HG03460 (cell line): ENCODE results near the gene GLYATL1.
A peak's percentile ranks its signal among the peaks of the same experiment; 100 is the strongest.

Experiments
- ATAC-seq: cut with Tn5 transposase; IDR thresholded peaks from one replicate; pipeline ENCODE4 v1.9.1; 2021; ENCODE audit not compliant: unreplicated experiment

The GLYATL1 gene, protein sequence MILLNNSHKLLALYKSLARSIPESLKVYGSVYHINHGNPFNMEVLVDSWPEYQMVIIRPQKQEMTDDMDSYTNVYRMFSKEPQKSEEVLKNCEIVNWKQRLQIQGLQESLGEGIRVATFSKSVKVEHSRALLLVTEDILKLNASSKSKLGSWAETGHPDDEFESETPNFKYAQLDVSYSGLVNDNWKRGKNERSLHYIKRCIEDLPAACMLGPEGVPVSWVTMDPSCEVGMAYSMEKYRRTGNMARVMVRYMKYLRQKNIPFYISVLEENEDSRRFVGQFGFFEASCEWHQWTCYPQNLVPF

GRCh38 chr11:58939277-58939676 lies at the start of gene GLYATL1:
Gene GLYATL1, plus strand, starts transcription at chr11:58939488. Its CDS starts 7,600 bp downstream, at chr11:58947088.
- no peak for ATAC-seq

- ATAC-seq, result no peak
These were observed 45.4 kb upstream of the GLYATL1 start for GRCh38 chr11:58893899-58894298.

- ATAC-seq, result no peak
These were observed 41.2 kb upstream of the GLYATL1 start for GRCh38 chr11:58898106-58898505.

DNA sequence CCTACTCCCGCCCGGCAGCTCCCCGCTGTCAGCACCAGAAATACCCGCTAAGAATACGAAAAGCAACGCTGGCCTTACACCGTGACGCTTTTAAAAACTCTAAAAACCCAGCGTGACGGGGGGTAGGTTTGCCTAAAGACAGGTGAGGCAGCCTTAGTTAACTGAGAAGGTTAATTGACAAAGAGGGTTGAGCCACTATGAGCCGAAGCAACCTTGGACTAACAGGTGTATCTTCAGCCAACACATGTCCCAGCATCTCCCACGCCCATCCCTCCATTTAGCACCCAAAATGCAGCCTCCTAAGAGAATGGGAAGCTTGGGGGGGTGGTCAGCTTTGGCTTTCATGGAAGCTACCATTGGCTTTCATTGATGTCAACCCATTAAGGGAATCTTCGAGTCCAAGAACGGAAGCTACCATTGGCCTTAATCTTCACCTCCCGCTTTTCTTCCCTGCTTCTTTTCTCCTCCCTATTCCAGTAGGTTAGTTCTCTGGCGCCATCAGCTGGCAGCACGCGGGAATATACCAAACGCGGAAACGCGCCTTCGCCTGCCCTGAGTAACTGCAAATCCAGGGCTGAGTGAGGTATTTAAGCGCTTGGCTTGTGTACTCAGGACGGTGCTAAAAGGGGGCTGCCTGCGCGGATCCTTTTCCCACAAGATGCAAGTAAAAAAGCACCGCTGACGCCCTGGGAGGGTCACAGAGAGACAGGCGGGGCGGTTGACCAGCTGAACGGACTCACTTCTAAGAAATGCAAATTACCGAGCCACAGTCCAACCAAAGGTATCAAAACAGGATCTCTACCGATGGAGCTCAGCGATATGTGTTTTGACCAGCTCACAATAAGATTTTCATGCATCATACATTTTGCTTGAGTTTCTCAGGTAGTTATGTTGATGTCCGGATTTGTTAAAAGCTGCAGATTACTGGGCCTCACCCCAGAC lies 38.5 kb upstream of the GLYATL1 start:
- peak; percentile 59 for ATAC-seq

- no peak for ATAC-seq
These were observed 36.4 kb upstream of the GLYATL1 start for GRCh38 chr11:58902881-58903280.

- no peak for ATAC-seq
These were observed 34.1 kb upstream of the GLYATL1 start for GRCh38 chr11:58905011-58905720.

DNA sequence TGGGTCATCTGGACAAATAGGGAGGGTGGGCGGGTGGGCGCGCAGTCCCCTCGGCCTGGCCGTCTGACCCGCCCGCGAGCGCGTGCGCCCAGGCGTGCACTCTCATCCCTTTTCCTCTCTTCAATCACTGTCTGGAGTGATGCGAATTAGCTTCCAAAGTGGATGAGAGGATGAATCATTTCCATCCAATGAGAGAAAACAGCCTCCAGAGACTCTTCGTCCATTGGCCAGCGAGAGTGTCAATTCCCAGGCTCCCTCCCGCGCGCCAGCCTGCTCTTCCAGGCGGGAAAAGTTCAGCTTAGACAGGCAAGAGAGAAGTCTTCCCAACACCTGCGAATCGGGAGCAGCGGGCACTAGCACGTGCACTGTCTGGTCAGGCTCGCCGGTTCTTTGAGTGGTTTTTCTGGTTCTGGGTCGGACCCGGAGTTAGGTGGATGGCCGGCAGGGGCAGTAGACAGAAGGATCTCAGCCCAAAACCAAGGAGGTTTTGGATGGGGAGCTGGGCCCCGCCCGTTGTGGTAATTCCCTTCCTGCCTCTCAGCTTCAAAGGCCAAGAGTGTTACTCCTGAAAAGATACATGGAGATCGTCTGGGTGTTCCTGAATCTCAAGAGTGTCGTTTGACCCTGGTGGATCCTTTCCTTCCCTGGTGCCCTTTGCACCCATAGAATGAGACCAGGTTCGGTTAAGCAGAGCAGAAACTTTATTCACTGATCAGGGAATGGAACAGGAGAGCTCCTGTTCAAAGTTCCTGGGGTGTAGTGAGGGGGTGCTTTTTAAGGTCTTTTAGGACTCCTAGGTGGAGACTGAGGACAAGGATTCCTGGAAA lies 33.4 kb upstream of the GLYATL1 start:
- no peak for ATAC-seq

DNA sequence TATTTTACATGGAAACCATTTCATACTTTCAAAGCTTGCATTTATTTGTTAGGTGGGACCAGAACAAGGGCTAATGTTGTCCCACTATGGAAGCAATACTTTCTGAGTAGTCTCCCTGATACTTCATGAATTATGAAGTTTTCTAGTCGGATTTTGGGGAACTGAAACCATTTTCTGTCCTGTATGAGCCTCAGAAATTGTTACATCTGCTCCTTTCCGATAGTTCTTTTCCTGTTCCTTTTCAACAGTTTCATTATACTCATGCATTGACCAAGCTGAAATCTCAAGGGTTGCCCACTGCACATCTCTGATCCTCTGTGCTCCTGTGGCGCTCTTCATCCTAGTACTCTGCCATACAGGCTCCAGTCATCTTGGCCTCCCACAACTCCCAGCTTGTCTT lies 31.5 kb upstream of the GLYATL1 start:
- ATAC-seq, result no peak

GRCh38 chr11:58912124-58912523 lies 27.2 kb upstream of the GLYATL1 start:
- no peak for ATAC-seq

DNA sequence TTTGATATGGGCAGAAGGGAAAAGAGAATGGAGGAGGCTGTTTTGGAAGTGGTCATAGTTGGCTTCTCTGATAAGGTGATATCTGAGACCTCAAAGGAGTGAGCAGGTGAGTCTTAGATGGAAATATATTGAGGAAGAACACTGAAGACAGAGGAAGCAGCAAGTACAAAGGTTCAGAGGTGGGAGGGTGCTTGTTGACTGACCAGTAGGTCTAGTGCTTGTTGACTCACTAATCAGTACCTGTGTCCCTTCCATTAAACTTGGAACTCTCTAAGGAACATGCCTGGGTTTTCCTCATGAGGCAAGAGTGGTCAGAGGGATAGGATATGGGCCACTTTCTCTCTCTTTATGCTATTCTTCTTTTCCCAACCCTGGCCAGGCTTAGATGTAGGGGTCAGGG lies 25.6 kb upstream of the GLYATL1 start:
- ATAC-seq, result no peak

GRCh38 chr11:58914821-58915543 lies 24.3 kb upstream of the GLYATL1 start:
- no peak for ATAC-seq

DNA sequence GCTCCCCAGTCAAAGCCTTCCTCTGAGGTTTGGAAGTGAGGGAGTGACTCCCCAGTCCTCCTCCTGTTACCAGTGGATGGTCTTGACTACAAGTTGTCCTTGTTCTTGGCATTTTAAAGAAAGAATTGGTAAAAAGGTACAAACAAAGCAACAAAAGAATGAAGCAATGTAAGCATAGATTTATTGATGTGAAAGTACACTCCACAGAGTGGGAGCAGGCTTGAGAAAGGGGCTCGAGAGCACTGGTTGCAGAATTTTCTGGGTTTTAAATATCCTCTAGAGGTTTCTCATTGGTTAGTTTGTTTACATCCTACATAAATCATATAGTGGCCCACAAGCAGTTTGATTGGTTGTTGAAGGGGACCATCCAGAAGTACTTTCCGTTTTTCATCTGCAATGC lies 22.7 kb upstream of the GLYATL1 start:
- ATAC-seq, result no peak

DNA sequence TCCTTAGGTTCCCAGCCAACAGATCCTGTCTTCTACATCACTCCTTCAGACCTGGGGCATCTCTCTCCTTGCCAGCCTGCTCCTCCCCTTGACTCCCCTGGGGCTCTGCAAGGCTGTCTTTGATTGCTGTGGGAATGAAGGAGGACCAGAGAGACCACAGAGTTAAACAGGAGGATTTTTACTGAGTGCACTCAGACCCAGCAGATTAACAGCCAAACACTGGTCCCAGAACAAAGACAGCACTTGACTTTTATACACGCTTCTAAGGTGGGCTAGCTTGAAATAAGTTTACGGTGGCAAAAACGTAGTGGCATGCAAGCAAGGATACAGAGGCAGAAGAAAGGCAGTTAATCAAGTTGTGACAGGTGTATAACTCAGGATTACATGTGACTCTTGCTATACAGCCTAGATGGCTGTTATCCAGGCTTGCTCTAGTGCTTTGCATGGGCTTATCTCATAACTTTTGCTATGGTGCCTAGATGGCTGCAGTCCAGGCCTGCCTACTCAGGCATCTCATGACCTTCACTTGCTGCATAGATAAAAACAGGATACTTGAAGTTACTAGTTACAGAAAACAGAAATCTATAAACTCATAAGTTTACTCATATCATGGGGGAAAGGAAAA lies 22.0 kb upstream of the GLYATL1 start:
- no peak for ATAC-seq

- ATAC-seq, result no peak
These were observed 19.7 kb upstream of the GLYATL1 start for GRCh38 chr11:58919561-58919960.

GRCh38 chr11:58919980-58920379 lies 19.3 kb upstream of the GLYATL1 start:
- ATAC-seq, result no peak

DNA sequence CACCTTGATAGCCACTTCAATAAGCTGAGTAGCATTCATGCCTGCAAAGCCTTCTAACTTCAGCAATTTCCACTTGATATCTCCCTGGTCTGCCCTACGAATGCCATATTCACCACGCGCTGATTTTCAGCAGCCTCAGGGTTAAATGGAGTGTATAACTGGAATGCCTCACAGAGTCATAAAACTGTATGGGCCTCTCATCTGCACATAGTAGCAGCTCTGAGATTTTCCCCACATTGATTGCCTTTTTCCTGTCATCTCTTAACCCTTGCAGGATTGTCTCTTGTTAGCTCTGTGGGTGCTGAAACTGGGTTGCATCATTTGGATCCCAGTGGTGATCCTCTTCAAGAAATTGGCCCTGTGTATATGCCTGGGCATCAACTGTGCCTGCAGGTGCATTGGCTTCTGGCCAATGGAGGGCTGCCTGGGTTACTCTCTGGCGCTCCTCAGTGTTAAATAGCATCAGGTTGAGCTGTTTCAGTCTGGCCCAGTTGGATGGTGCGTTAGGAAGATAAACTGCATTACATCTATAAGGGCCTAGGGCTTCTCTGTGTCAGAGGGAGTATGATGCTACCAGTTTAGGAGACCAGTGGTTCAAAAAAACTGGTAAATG lies 17.4 kb upstream of the GLYATL1 start:
- no peak for ATAC-seq

DNA sequence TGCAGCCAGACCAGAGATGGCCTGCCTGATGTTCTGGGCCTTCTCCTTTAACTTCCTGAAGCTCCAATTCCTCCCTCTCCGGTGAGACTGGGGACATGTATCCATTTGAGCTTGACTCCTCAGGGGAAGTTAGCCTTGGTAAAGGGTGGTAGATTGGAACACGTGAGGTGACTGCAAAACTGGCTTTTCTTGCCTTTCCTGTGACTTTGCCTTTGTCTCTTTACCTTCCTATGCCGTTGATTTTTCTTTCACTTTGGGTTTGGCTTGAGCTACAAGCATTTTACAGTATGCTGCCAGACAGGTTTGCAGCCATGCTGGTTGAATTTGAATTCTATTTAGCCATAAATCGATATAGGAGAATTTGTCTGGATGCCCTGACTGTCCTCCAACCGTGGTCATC lies 16.8 kb upstream of the GLYATL1 start:
- ATAC-seq, result no peak

DNA sequence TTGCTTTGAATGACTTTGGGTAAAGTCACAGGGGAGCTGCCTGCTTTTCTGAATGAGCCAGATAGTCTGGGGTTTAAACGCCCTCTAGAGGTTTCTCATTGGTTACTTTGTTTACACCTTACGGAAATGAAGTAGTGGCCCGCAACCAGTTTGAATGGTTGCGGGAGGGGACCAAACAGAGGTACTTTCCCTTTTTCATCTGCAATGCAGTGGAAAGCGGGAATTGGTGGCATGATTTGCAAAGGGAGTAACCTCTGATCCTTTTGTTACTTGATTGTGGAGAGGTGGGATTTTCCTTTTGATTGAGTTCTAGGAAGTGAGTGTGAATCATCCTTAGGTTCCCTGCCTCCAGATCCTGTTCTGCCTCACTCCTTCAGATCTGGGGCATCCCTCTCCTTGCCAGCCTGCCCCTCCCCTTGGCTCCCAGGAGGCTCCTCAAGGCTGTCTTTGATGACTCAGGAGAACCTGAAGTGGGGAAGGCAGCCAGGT lies 15.9 kb upstream of the GLYATL1 start:
- ATAC-seq, result no peak

DNA sequence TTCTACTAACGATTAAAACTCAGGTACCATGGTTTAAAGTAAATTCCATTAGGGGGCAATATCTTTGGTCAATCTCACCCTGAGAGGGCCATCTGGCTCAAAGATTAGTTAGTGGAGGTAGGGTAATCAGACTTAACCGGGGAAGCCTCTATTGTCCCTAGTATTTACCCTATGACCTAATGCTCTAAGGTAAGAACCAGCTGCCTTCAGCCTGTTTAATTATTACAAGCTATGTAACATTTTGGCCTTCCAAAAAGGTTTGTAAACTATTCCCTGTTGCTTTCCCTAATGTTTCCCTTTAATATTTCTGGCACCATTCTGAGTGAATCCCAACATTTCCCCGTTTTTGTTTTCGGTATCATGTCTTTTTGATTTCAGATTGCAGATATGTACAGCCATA lies 15.1 kb upstream of the GLYATL1 start:
- no peak for ATAC-seq
